NCI-H524 treated with DMSO at 0.1 percent for 48 hours (cell line): ENCODE data around the gene LAMA3.

ENCODE experiments used
- DNase-seq: peaks from one replicate; lab custom pipeline; 2025; lab: John Stamatoyannopoulos, UW

The LAMA3 gene

GRCh38 chr18:23938043-23938756 is 248.9 kb downstream of the LAMA3 start:
- no peak for DNase-seq

- DNase-seq = no peak
Observed at GRCh38 chr18:23938901-23939341, 249.7 kb downstream of the LAMA3 start.

- no peak for DNase-seq
Observed at GRCh38 chr18:23939366-23939765, 250.1 kb downstream of the LAMA3 start.

GRCh38 chr18:23939896-23940295 is 250.6 kb downstream of the LAMA3 start:
- DNase-seq = no peak

- no peak for DNase-seq
Observed at GRCh38 chr18:23941791-23942190, 252.5 kb downstream of the LAMA3 start.

GRCh38 chr18:23943104-23943503 is 253.9 kb downstream of the LAMA3 start:
- DNase-seq = no peak

GRCh38 chr18:23943903-23944624 is 254.8 kb downstream of the LAMA3 start:
- no peak for DNase-seq

- DNase-seq = no peak
Observed at GRCh38 chr18:23945416-23946079, 256.3 kb downstream of the LAMA3 start.

- DNase-seq = no peak
Observed at GRCh38 chr18:23949863-23950262, 260.6 kb downstream of the LAMA3 start.

- DNase-seq = no peak
Observed at GRCh38 chr18:23950644-23951043, 261.4 kb downstream of the LAMA3 start.

- DNase-seq = no peak
Observed at GRCh38 chr18:23951206-23951605, 262.0 kb downstream of the LAMA3 start.

- DNase-seq = no peak
Observed at GRCh38 chr18:23953984-23954383, 264.7 kb downstream of the LAMA3 start.

GRCh38 chr18:23956483-23956882 is 267.2 kb downstream of the LAMA3 start:
- DNase-seq = no peak

- no peak for DNase-seq
Observed at GRCh38 chr18:23958036-23958435, 268.8 kb downstream of the LAMA3 start.

- peak; percentile 24 for DNase-seq
Observed at GRCh38 chr18:23963443-23964165, 274.4 kb downstream of the LAMA3 start.

GRCh38 chr18:23964282-23965238 is 275.3 kb downstream of the LAMA3 start:
- DNase-seq = no peak

- no peak for DNase-seq
Observed at GRCh38 chr18:23966909-23967308, 277.7 kb downstream of the LAMA3 start.

GRCh38 chr18:23967321-23968089 is 278.3 kb downstream of the LAMA3 start:
- no peak for DNase-seq

- DNase-seq = no peak
Observed at GRCh38 chr18:23968638-23969604, 279.7 kb downstream of the LAMA3 start.
